MM.1S (cell line): ENCODE measurements around the gene FOXP1.

Experiments
- DNase-seq: peaks from one replicate; pipeline ENCODE4 v3.0.0-alpha.2; 2015
- H2AFZ ChIP-seq: fragments of 300-600 bp; sonication (generic); 2 replicates; pipeline ENCODE4 v1.6.0; 2016; ENCODE audit warnings: antibody characterized with exemption, low read length
- H3F3A ChIP-seq: fragments of 300-600 bp; sonication (generic); 2 replicates; pipeline ENCODE4 v1.6.1; 2016; ENCODE audit warnings: mild to moderate bottlenecking, antibody characterized with exemption, low read length, moderate library complexity, mixed read lengths; ENCODE audit not compliant: insufficient read depth
- H3K27ac ChIP-seq: fragments of 300-600 bp; sonication (generic); 2 replicates; pipeline ENCODE4 v1.5.1; 2016; ENCODE audit warnings: mild to moderate bottlenecking, low read length
- H3K27me3 ChIP-seq: fragments of 300-600 bp; sonication (generic); replicated peaks from 2 replicates; pipeline ENCODE4 v1.6.0; 2016; ENCODE audit warnings: low read length; ENCODE audit not compliant: insufficient read depth
- H3K36me3 ChIP-seq: fragments of 300-600 bp; sonication (generic); replicated peaks from 2 replicates; pipeline ENCODE4 v1.6.1; 2016; ENCODE audit warnings: mild to moderate bottlenecking, low read length, mixed read lengths; ENCODE audit not compliant: insufficient read depth
- H3K4me1 ChIP-seq: fragments of 300-600 bp; sonication (generic); 2 replicates; pipeline ENCODE4 v1.6.1; 2016; ENCODE audit warnings: low read length, mixed read lengths
- H3K4me2 ChIP-seq: fragments of 300-600 bp; sonication (generic); 2 replicates; pipeline ENCODE4 v1.6.0; 2016; ENCODE audit warnings: low read depth, low read length
- H3K4me3 ChIP-seq: fragments of 300-600 bp; sonication (generic); 2 replicates; pipeline ENCODE4 v1.5.1; 2016; ENCODE audit warnings: low read length, mixed read lengths
- H3K79me2 ChIP-seq: fragments of 300-600 bp; sonication (generic); 2 replicates; pipeline ENCODE4 v1.6.1; 2016; ENCODE audit warnings: mixed run types, low read length, mixed read lengths
- H3K9ac ChIP-seq: fragments of 300-600 bp; sonication (generic); 2 replicates; pipeline ENCODE4 v1.6.1; 2016; ENCODE audit warnings: low read length, mixed read lengths
- H3K9me2 ChIP-seq: fragments of 300-600 bp; sonication (generic); replicated peaks from 2 replicates; pipeline ENCODE4 v1.6.1; 2016; ENCODE audit warnings: mild to moderate bottlenecking, low read length, mixed read lengths; ENCODE audit not compliant: insufficient read depth
- H3K9me3 ChIP-seq: fragments of 300-600 bp; sonication (generic); replicated peaks from 2 replicates; pipeline ENCODE4 v1.6.1; 2016; ENCODE audit warnings: mild to moderate bottlenecking, low read length, mixed read lengths; ENCODE audit not compliant: insufficient read depth
- H4K20me1 ChIP-seq: fragments of 300-600 bp; sonication (generic); 2 replicates; pipeline ENCODE4 v1.6.1; 2016; ENCODE audit warnings: mild to moderate bottlenecking, low read length, moderate library complexity, mixed read lengths; ENCODE audit not compliant: insufficient read depth
- CTCF ChIP-seq: fragments of 300-600 bp; sonication (generic); IDR thresholded peaks from 2 replicates; pipeline ENCODE4 v1.5.1; 2016; ENCODE audit warnings: antibody characterized with exemption, low read length, mixed read lengths
- EZH2 ChIP-seq: fragments of 300-600 bp; sonication (generic); optimal IDR thresholded peaks from 2 replicates; pipeline ENCODE3; 2017; ENCODE audit warnings: low read depth, mild to moderate bottlenecking, antibody characterized with exemption, low read length, mixed read lengths
- EZH2phosphoT487 ChIP-seq: fragments of 300-600 bp; sonication (generic); IDR thresholded peaks from 2 replicates; pipeline ENCODE4 v1.6.1; 2018; ENCODE audit warnings: antibody characterized with exemption, low read length

The FOXP1 gene

GRCh38 chr3:71011565-71012287 lies 571.8 kb downstream of the FOXP1 start:
- peak overlapping the region; percentile 53 for H3K4me3 ChIP-seq
- H3K9ac ChIP-seq = peak overlapping the region; percentile 76
- no peaks in the 10 kb centered on the region for H4K20me1 ChIP-seq
- no peaks in the 10 kb centered on the region for H3K9me3 ChIP-seq
- H3K4me2 ChIP-seq = peak overlapping the region; percentile 88
- H2AFZ ChIP-seq = no peak overlapping the region
- H3K9me2 ChIP-seq = no peaks in the 10 kb centered on the region
- peak; percentile 54 for DNase-seq
- H3F3A ChIP-seq = peaks cover 22% of the 10 kb centered on the region
- TF ChIP-seq CTCF (no peak), EZH2 (no peak), EZH2phosphoT487 (no peak)
- H3K79me2 ChIP-seq = peaks cover 46% of the 10 kb centered on the region
- H3K27ac ChIP-seq = peak overlapping the region; percentile 99
- peaks cover 35% of the 10 kb centered on the region for H3K4me1 ChIP-seq
- peaks cover 4% of the 10 kb centered on the region; the same call in 1 of the 2 replicates for H3K36me3 ChIP-seq
- H3K27me3 ChIP-seq = no peaks in the 10 kb centered on the region

GRCh38 chr3:71010726-71011455 lies 572.6 kb downstream of the FOXP1 start:
- H3K79me2 ChIP-seq = peaks cover 52% of the 10 kb centered on the region
- H3K27ac ChIP-seq = peak overlapping the region; percentile 99
- H3K9ac ChIP-seq = peak overlapping the region; percentile 76
- no peaks in the 10 kb centered on the region for H3K27me3 ChIP-seq
- no peaks in the 10 kb centered on the region for H4K20me1 ChIP-seq
- TF ChIP-seq EZH2 = no peak
- TF ChIP-seq EZH2phosphoT487 = no peak
- TF ChIP-seq CTCF = no peak
- peak; percentile 87 for DNase-seq
- peak overlapping the region; percentile 88 for H3K4me2 ChIP-seq
- no peak overlapping the region for H2AFZ ChIP-seq
- H3K4me3 ChIP-seq = peak overlapping the region; percentile 53
- H3K36me3 ChIP-seq = peaks cover 4% of the 10 kb centered on the region; the same call in 1 of the 2 replicates
- peaks cover 22% of the 10 kb centered on the region for H3F3A ChIP-seq
- no peaks in the 10 kb centered on the region for H3K9me2 ChIP-seq
- peaks cover 35% of the 10 kb centered on the region for H3K4me1 ChIP-seq
- H3K9me3 ChIP-seq = no peaks in the 10 kb centered on the region

- H4K20me1 ChIP-seq = no peaks in the 10 kb centered on the region
- H3K9me3 ChIP-seq = no peaks in the 10 kb centered on the region
- H3K4me3 ChIP-seq = no peak overlapping the region
- no peaks in the 10 kb centered on the region for H3K27me3 ChIP-seq
- no peak overlapping the region for H2AFZ ChIP-seq
- H3K27ac ChIP-seq = no peak overlapping the region
- H3F3A ChIP-seq = peaks cover 22% of the 10 kb centered on the region
- no peaks in the 10 kb centered on the region; the same call in 1 of the 2 replicates for H3K36me3 ChIP-seq
- no peak overlapping the region for H3K4me2 ChIP-seq
- DNase-seq = no peak
- TF ChIP-seq EZH2phosphoT487 = no peak
- TF ChIP-seq CTCF = no peak
- no peak for TF ChIP-seq EZH2
- H3K4me1 ChIP-seq = peaks cover 35% of the 10 kb centered on the region
- no peaks in the 10 kb centered on the region for H3K9me2 ChIP-seq
- peaks cover 57% of the 10 kb centered on the region for H3K79me2 ChIP-seq
- no peak overlapping the region for H3K9ac ChIP-seq
These were observed 575.1 kb downstream of the FOXP1 start for GRCh38 chr3:71008350-71008935.
